H1 (cell line): ENCODE data around the gene NRTN. TPM values are rescaled to one million over a fixed set of nuclear protein-coding genes. Genes with fewer than 3 reads are reported as not detected.

Experiments
- NANOG ChIP-seq: IDR thresholded peaks from 2 replicates; pipeline ENCODE4 v1.6.1; 2011; ENCODE audit warnings: low read length, low read depth, mild to moderate bottlenecking, inconsistent platforms; ENCODE audit not compliant: insufficient read depth, poor library complexity, severe bottlenecking
- POLR2A ChIP-seq, 2 experiments: IDR thresholded peaks; 1 replicate in 1 of 2; 2 replicates in 1 of 2; pipeline ENCODE4 v1.6.1; 2011; ENCODE audit warnings: low read depth in 2 of 2, low read length in 2 of 2, mild to moderate bottlenecking in 2 of 2; ENCODE audit errors: control extremely low read depth in 1 of 2
- RAD21 ChIP-seq, 2 experiments: IDR thresholded peaks in 1 of 2; conservative IDR thresholded peaks in 1 of 2; 2 replicates each; pipeline ENCODE4 v1.6.1; 2011; ENCODE audit warnings: low read depth in 2 of 2, low read length in 2 of 2, improper control_type of control experiment in 1 of 2, inconsistent platforms in 1 of 2, mild to moderate bottlenecking in 1 of 2, moderate library complexity in 1 of 2
- SP4 ChIP-seq: IDR thresholded peaks from 2 replicates; pipeline ENCODE4 v1.6.1; 2012; ENCODE audit warnings: low read length, inconsistent platforms
- SRF ChIP-seq: IDR thresholded peaks from 2 replicates; pipeline ENCODE4 v1.6.1; 2011; ENCODE audit warnings: mild to moderate bottlenecking, low read depth, low read length, moderate library complexity
- TAF7 ChIP-seq: optimal IDR thresholded peaks from 2 replicates; pipeline ENCODE3; 2011; ENCODE audit warnings: low read depth, mild to moderate bottlenecking, inconsistent platforms, low read length, moderate library complexity, borderline replicate concordance
- YY1 ChIP-seq: IDR thresholded peaks from 2 replicates; pipeline ENCODE4 v1.6.1; 2011; ENCODE audit warnings: low read depth, mild to moderate bottlenecking, low read length
- polyA plus RNA-seq, 7 experiments: library from polyadenylated mRNA; depleted of rRNA in 3 of 7; stranded (reverse) in 5 of 7; unstranded in 2 of 7; fragments of >200 nt in 5 of 7; fragments of 200-250 nt in 2 of 7; gene quantifications; 1 replicate in 5 of 7; 2 replicates in 1 of 7; 4 replicates in 1 of 7; pipeline versions ENCODE4 v1.2.1 to v1.2.3, GENCODE V29; 2011 to 2013; ENCODE audit warnings: missing spikeins in 2 of 7, mixed read lengths in 2 of 7
- total RNA-seq: library from RNA; stranded (reverse); fragmentation: NEBNext Ultra II Directional; extraction: Animal tissue kit (Norgen Biotek cat#: 25700); gene quantifications from 2 replicates; pipeline ENCODE4 v1.2.1, GENCODE V29; 2021

Gene NRTN
- total and polyA plus RNA-seq, 2 of the 8 experiments (the other 6 are each of a cell fraction or from before 2014, with no cell fraction given), result 3.9 to 5.3 TPM

DNA sequence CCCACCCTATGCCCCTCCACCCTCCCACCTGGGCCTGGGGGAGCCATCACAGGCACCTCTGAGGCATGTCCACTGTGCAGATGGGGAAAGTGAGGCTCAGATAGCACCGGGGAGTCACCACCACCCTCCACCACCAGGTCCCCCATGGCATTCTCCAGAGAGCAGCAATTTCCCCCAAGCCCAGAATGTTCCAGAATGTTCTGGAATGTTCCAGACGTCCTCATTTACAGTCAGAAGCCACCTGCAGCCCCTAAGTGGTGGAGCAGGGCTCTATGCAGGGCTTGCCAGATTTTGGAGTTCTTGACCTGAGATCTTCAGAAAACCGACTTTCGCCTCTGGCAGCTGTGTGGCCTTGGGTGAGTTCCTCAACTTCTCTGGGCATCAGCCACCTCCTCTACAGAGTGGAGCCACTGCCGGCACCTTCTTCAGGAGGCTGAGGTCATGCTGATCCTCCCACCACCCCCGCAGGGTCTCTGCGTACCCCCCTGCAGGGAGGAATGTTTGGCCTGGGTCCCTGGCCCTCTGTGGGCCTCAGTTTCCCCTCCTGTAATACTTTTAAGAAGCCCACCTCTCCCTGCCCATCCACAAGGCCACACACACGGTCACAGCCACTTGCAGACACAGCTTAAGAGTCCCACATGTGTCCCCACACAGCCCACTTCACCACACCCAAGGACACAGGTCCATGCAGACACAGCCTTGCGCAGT, 59.3 kb downstream of the NRTN start (continued):
- TF ChIP-seq SRF (no peak), POLR2A (IDR thresholded peaks at IDR 0.05; ENCODE audit: control extremely low read depth in 1 of 2, low read depth in 2 of 2, low read length in 2 of 2) (no peak), RAD21 (IDR thresholded peaks at IDR 0.05 in 1 of 2, conservative IDR thresholded peaks at IDR 0.05 in 1 of 2; ENCODE audit: low read depth in 2 of 2, low read length in 2 of 2) (no peak), SP4 (no peak), YY1 (no peak), NANOG (no peak), TAF7 (no peak)
